Measurements from ENCODE around the gene PITHD1.
"Not testable (repeated sequence)": the region's sequence is repeated elsewhere in the genome, so short reads cannot be mapped to it uniquely, and the experiment has no call there.

PITHD1 gene, protein sequence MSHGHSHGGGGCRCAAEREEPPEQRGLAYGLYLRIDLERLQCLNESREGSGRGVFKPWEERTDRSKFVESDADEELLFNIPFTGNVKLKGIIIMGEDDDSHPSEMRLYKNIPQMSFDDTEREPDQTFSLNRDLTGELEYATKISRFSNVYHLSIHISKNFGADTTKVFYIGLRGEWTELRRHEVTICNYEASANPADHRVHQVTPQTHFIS

DNA sequence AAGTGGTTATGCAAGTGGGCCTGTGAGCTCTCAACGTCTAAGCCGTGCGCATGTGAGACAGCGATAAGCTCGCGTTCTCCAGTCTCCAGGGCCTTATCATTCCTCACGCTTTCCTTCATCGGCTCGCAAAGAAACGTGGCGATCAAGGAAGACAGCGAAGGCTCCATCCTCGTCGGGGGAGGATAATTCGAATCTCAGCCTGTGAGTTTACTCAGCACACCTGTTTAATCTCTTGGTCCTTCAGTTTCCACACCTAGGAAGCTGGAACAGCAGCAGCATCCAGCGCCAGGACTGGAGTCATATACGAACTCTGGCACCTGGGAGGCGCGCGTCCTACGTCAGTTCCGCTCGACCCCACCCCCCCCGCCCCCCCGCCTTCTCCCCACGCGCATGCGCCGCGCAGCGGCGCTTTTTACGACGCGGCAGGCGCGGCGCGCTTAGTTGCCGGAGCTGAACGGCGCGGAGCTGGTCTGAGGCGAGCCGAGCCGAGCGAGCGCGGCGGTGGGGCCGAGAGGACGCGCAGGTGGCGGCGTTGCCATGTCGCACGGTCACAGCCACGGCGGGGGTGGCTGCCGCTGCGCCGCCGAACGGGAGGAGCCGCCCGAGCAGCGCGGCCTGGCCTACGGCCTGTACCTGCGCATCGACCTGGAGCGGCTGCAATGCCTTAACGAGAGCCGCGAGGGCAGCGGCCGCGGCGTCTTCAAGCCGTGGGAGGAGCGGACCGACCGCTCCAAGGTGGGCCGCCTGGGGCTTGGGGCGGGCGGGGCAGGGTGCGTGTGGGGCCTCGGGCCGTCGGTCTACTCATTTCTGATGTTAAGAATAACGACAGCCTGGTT, at the start of gene PITHD1:
PITHD1 (plus strand) TSS at position 440 of the 836 bp plus-strand sequence; CDS start at position 538, 98 bp downstream.
- peak; percentile 73 to 87 for DNase-seq

DNA sequence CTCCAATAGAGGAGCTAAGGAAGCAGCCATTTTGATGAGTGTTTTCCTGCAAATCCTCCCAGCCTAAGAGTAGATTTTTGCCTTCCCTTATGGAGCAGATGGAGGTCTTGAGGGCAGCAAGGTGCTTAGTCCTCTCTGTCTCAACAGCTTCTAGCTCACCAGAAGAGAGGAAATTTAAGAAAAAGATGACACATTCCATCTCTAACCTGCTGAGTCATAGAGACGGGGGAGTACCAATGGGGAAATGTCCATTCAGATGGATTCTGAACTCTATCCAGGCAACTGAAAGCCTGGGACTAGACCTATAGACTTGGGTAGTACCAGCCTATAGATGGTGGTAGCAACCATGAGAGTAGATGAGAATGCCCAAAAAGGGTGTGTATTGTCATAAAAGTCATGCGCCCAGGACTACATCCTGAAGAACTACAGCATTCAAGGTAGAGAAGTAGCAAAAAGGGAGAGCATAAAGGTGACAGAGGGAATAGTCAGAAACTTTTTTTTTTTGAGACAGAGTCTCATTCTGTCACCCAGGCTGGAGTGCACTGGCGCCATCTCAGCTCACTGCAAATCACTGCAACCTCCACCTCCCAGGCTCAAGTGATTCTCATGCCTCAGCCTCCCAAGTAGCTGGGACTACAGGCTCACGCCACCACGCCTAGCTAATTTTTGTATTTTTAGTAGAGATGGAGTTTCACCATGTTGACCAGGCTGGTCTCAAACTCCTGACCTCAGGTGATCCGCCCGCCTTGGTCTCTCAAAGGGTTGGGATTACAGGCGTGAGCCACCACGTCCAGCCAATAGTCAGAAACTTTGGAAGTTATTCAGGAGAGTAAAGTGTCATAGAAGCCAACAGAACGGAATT, 45.6 kb upstream of the PITHD1 start:
- no peak for DNase-seq

DNA sequence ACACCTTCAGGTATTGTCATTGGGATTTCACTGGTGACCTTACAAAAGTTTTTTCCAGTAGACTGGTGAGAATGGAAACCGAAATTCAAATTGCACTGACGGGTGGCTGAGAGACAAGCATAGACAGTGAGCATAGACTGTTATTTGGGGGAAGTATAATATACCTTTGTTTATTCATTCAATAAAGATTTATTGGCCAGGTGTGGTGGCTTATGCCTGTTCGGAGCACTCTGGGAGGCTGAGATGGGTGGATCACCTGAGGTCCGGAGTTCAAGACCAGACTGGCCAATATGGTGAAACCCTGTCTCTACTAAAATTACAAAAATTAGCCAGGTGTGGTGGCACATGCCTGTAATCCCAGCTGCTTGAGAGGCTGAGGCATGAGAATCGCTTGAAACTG, 44.9 kb upstream of the PITHD1 start:
- DNase-seq = not testable (repeated sequence)

DNA sequence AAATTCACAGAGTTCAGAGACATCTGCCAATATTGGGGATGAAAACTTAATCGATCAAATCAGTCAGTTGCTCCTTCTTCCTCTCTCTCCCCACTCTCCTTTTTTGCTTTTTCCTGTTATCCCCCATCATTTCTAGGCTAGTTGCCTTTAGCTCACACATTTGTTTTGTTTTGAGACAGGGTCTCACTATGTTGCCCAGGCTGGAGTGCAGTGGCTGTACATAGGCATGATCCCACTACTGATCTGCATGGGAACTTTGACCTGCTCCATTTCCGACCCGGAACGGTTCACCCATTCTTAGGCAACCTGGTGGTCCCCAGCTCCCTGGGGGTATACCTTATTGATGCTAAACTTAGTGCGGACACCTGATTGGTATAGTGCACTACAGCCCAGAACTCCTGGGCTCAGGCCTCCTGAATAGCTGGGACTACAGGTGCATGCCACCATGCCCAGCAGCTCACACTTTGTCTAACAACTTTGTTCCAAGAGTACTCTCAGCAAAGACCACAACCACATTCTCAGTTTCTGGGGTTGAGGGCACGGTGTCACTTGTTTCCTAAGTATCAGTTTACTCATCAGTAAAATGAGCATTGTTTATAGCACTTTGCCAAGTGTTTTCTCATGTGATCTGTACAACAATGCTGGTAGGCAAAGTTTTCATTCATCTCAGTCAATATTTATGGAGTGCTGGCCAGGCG, 41.6 kb upstream of the PITHD1 start:
- DNase-seq = no peak

DNA sequence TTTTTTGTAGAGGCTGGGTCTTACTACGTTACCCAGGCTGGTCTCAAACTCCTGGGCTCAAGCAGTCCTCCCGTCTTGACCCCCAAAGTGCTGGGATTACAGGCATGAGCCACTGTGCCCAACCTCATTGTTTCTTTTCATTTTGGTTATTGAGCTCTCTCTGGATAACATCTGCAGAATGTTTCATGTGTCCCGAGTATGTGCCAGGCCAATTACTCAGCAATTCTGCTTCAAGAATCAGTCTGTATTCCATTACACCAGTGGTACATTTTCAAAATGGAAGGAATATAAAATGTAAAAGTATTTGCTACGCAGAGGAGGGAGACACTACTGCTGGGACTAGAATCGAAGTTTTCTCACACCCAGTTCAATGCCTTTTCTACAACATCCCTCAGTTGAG, 36.6 kb upstream of the PITHD1 start:
- DNase-seq = no peak

DNA sequence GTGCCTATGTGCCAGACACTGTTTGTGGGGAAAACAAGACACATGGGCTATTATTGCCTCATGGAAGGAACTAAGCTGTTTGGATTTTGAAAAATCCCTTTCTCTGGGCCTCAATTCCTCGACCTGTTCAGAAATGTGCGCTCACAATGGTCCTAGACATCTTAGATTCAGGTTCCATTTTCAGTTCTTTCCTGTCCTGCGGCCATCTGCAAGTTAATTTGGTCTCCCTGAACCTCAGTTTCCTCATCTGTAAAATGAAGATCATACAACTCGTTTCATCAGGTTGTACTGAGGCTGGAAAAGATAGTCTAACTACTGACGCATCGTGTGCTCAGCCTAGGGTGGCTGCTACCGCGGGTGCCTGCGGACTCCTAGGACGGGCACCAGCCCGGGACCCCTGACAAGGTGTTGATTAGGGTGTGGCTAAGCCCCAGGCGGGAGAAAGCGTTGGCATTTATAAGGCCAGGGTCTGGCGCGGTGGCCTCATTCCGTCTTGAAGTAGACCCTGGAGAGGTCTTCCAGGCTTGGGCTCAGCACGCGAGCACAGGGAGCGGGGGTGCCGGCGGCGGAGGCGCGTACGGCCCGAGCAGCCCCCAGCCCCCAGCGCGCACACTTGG, 35.4 kb upstream of the PITHD1 start:
- peak in 1 of 2 experiments; percentile 51 for DNase-seq

DNA sequence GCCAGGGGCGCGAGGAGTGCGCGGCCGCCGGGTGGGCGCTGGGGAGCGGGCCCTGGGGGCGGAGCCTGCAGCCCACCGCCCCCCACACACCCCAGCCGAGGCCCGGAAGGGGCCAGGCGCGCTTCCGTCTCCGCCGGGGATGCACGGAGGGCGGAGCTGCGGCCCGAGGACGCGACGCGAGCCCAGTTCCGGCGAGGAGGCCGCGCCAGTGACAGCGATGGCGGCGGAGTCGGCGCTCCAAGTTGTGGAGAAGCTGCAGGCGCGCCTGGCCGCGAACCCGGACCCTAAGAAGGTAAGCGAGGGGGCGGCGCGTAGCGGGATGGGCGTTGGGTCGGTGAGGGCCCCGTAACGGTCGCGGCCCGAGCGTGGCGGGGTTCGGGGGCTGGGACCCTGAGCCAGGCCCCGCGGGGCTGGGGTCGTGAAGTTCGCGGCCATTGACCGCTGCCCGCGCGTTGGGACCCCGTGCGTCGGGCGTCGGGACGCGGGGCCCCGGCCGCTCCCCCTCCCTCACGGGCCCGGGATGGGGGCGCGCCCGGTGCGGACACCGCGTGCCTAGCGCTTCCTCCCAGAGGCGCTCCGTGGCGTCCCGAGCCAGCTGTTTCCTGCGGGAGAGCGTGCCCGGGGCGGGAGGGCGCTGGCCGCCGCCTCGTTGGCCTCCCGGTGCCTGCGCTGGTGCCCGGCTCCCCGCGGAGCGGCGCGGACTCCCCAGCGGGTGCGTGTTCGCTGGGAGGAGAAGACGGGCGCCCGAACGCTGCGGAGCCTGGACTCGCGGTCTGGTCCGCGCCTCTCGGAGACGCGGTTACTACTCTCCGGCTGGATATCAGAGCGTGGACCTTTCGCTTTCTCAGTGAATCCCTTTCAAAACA, 34.7 kb upstream of the PITHD1 start, which contains the start of gene ELOA:
ELOA (plus strand) TSS at position 185 of the 866 bp plus-strand sequence; CDS start at position 218, 33 bp downstream.
- peak; percentile 31 to 76 for DNase-seq

DNA sequence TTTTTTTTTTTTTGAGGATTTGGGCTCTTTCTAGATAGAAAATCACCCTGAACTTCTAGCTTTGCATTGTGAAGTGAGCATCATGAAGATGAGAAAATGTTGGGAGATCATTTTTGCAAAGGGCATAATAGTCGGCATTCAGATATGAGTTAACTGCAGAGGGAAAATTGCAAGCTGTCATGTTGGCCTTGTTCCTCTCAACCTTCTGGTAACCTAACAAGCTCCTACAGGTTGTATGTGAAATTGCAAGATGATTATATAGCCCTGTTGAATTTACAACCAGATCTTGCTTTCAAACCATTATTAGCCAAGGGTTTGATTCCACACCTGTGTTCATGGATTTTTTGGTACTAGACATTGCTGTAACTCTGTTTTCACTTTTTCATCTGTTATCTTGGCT, 32.7 kb upstream of the PITHD1 start:
- no peak for DNase-seq

DNA sequence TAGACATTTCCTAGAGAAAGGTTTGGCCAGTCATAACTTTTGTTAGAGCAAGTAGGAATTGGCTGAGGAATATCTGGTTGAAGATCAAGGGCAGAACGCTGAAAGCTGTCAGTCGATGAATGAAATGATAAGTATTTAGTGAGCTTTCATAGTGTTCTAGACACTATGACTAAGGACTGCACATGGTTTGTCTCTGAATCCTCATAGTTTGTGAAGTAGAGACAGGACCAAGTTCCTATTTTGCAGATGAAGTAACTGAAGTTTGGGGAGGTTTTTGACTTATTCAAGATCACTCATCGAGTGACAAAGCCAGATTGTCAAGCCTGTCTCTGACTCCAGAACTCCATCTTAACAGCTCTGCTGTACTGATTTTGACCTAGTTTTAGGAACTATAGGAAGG, 30.2 kb upstream of the PITHD1 start:
- no peak for DNase-seq

DNA sequence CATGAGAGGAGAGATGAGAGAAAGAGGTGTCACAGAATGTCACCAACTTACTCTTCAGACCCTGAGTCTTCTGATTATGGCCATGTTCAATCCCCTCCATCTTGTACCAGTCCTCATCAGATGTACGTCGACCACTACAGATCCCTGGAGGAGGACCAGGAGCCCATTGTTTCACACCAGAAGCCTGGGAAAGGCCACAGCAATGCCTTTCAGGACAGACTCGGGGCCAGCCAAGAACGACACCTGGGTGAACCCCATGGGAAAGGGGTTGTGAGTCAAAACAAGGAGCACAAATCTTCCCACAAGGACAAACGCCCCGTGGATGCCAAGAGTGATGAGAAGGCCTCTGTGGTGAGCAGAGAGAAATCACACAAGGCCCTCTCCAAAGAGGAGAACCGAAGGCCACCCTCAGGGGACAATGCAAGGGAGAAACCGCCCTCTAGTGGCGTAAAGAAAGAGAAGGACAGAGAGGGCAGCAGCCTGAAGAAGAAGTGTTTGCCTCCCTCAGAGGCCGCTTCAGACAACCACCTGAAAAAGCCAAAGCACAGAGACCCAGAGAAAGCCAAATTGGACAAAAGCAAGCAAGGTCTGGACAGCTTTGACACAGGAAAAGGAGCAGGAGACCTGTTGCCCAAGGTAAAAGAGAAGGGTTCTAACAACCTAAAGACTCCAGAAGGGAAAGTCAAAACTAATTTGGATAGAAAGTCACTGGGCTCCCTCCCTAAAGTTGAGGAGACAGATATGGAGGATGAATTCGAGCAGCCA, 27.0 kb upstream of the PITHD1 start:
- peak; percentile 52 to 56 for DNase-seq

DNA sequence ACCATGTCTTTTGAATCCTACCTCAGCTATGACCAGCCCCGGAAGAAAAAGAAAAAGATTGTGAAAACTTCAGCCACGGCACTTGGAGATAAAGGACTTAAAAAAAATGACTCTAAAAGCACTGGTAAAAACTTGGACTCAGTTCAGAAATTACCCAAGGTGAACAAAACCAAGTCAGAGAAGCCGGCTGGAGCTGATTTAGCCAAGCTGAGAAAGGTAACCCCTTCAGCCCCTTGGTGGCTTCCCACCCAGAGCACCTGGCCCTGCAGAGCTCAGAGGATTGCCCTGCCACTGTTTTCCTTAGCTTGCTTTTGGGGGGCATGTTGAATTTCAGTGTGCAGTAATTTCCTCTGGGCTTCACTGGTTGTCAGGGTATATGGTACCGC, 26.4 kb upstream of the PITHD1 start:
- no peak for DNase-seq

DNA sequence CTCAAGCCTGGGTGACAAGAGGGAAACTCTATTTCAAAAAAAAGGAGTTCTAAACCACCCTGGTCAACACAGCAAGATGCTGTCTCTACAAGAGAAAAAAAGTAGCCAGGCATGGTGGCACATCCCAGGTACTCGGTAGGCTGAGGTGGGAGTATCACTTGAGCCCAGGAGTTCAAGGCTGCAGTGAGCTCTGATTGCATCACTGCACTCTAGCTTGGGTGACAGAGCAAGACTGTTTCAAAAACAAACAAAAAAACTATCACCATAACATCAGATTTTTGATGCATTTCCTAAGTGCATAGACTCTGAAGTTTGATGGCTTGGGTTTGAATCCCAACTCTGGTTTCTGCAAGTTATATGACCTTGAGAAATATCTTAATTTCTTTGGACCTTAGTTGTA, 25.3 kb upstream of the PITHD1 start:
- no peak for DNase-seq

DNA sequence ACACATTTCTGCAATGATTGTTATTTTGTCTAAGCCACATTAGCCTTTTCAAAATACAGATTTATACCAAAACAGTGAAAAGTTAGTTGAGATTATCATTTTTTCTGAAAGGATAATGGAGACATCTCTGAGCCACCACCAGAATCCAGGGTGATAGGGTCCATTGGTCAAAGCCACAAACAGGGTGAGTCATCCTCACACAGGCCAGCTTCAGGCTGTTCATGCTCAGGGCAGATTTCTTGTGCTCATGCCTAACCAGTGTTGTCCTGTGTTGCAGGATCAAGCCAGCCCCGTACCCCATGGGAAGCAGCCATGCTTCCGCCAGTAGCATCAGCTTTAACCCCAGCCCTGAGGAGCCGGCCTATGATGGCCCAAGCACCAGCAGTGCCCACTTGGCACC, 21.5 kb upstream of the PITHD1 start:
- no peak for DNase-seq

DNA sequence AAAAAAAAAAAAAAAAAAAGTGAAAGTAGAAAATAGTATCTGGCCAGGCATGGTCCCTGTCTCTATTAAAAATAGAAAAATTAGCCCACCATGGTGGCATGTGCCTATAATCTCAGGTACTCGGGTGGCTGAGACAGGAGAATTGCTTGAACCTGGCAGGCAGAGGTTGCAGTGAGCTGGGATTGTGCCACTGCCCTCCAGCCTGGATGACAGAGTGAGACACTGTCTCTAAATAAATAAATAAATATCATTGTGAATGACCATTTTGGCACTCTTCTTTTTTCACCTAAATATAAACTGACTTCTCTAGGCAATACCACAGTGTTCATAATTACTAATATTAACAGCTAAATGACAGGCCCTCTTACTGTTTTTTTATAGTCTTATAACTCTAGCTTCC, 20.4 kb upstream of the PITHD1 start:
- DNase-seq = no peak

DNA sequence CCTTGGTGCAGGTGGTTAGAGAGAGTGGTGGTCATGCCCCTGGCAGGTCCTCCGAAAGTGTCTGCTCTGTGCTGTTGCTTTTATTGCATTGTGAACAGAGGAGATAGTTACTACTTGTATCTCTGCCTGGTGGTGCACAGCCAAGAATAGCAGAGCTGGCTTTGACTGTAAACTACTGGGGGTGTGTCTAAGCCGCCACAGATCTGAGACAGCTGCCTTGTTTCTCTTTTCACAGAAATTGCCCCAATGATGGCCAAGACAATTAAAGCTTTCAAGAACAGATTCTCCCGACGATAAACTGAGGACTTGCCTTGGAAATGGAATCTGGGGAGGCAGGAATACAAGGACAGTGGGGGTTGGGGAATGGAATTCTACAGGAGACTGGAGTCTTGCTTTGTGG, 18.9 kb upstream of the PITHD1 start:
- DNase-seq = no peak

DNA sequence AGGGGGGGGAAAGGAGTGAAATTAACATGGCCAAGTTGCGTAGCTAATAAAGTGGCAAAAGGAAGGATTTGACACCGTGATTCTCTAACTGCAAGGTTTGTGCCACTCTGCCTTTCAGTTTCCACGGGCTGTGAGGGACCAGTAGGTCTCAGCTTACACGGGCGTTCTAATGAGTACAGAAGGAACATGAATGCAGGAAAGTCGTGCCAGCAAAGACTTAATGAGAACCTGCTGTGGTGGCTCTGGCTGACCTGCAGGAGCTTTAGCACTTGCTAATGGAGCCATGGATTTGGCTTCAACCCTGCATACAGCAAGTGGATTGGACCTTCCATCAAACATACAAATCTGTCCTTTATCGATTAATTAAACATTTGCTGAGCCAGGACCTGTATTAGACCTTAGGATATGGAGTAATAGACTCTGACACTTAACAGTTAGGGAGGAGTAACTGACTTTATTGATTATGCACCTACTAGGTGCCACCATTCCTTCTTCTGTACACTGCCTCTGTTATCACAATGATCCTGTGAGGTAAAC, 15.1 kb upstream of the PITHD1 start:
- DNase-seq = no peak

DNA sequence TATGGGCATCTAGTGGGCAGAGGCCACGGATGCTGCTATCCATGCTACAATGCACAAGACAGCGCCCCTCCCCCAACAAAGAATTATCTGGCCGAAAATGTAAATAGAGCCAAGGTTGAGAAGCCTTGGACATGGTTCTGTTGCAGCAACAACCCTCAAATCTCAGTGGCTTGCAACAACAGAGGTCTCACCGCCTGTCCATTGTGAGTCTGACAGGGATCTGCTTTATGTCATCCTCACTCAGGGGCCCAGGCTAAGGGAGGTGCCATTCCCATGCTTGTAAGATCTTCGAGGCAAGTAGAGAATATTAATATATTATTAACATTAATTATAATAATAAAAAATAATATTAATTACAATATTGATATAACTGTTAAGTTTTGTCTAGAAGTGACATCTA, 9.5 kb upstream of the PITHD1 start:
- DNase-seq = no peak

DNA sequence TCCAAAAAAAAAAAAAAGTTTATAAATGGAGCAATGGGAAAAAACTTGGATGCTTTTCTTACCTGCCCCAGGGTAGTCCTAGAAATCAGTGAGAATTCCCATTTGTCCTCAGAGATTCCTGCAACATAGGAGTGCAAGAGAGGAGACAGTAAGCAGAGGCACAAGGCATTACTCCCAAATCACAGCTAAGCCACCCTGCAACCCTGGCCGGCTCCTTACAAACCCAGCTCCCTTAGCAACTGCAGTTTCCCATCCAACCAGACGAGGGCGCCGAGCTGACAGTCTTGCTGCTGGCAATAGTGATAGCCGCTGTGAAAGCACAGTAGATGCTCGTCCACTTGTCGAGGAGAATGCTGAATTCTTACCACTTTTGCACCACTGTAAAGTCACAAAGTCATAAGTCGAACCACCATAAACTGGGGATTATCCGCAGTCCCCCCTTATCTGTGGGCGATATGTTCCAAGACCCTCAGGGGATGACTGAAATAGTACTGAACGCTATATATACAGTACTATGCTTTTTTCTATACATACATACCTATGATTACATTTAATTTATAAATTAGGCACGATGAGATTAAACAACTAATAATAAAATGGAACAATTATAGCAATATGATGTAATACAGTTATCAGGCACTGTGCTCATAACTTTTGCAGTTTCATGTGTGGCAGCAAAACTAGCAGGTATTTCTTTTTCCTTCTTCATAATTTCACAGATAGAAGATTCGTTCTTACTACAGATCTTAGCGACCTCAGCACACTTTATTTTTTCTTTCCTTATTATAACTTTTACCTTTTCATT, 6.0 kb upstream of the PITHD1 start:
- DNase-seq = peak; percentile 61 to 65

DNA sequence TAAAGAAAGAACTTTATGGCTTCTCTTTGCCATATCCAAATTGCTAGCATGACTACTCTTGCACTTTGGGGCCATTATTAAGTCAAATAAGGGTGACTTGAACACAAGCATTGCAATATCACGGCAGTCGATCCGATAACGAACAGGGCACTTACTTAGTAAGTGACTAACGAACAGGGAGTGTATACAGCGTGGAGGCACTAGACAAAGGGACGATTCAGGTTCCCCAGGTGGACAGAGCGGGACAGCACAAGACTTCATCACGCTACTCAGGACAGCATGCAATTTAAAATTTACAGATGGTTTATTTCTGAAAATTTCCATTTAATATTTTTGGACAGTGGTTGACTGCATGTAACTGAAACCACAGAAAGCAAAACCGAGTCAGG, 5.4 kb upstream of the PITHD1 start:
- DNase-seq = no peak
